GM12873 (cell line): ENCODE measurements around the gene RAB37.

Experiments
- CTCF ChIP-seq: IDR thresholded peaks from 2 replicates; pipeline ENCODE4 v1.5.1; 2012; ENCODE audit warnings: low read depth, mild to moderate bottlenecking, moderate library complexity, low read length, control low read depth; ENCODE audit not compliant: insufficient read depth; ENCODE audit errors: missing control alignments

The RAB37 gene

GRCh38 chr17:74752415-74752814 is 15.4 kb downstream of the RAB37 start:
- no peak for TF ChIP-seq CTCF

- TF ChIP-seq CTCF, result no peak
These were observed 15.9 kb downstream of the RAB37 start for GRCh38 chr17:74752822-74753401.

GRCh38 chr17:74754832-74755231 is 17.8 kb downstream of the RAB37 start:
- no peak for TF ChIP-seq CTCF

- TF ChIP-seq CTCF, result no peak
These were observed 18.5 kb downstream of the RAB37 start for GRCh38 chr17:74755533-74755932.

GRCh38 chr17:74756891-74757290 is 19.8 kb downstream of the RAB37 start:
- no peak for TF ChIP-seq CTCF

- no peak for TF ChIP-seq CTCF
These were observed 20.4 kb downstream of the RAB37 start for GRCh38 chr17:74757502-74757901.

GRCh38 chr17:74757931-74758847 is 21.1 kb downstream of the RAB37 start:
- no peak for TF ChIP-seq CTCF
